RKO (cell line): ENCODE data around the gene COL4A2.

ENCODE experiments used
- DNase-seq: peaks from one replicate; pipeline ENCODE4 v3.0.0-alpha.2; 2016; ENCODE audit warnings: low spot score

COL4A2 gene

GRCh38 chr13:110272227-110272626 is 34.9 kb upstream of the COL4A2 start:
- DNase-seq = no peak

DNA sequence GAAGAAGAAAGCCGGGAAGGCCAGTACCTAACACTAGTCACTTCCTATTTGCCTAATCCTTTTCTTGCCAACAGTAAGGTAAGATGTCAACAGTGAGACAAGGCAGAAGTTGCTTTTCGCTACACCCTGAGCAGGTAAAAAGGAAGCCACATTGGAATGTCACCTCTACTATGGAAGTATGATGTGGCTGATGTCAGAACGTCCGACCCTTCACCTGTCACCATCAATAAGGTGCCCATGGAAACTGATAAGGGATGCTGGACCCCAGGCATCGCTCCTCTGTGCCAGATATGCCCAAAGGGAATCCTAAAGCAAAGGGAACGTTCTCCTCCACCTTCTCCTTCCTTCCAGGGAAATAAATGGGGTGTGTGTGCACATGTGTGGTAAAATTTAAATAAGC is 34.4 kb upstream of the COL4A2 start:
- no peak for DNase-seq

DNA sequence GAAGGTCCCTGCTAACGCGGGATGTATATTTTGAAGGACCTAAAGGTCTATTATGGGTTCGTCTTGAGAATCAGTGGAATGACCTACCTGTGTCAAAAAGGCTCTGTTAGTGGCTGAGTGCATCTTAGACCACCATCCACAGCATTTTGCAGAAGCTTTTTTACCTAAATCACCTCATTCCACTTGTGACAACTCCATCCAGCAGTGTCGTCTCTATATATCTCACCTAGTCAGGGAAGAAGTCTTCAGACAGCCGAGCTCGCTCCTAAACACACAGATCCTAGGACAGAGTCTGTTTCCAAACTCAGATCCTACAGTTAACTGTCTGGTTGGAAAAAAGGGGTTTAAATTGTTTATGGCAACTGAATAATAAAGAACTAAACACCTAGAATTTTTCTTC is 33.8 kb upstream of the COL4A2 start:
- DNase-seq = no peak

GRCh38 chr13:110274687-110275086 is 32.4 kb upstream of the COL4A2 start:
- DNase-seq = no peak

DNA sequence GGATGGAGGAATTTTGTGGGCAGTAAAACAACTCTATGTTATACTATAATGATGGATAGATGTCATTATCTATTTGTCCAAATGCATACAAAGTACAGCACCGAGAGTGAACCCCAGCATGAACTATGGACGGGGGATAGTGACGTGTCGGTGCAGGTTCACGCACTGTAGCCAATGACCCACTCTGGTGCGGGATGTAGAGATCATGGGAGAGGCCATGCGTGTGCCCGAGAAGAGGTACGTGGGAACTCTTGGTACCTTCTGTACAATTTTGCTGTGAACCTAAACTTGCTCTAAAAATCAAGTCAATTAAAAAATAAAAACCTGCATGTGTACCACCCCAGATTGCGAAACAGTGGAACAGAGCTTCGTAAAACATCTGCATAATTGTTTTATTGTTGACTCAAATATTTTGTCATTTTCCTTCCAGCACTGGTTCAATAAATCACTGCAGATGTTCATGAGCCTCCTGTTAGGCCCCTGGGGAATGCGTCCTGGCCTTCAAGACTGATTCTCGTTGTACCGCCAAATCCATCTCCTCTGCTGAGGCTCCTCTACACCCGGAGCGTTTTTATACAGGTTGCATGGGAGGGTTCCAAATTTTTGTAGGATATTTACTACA is 31.0 kb upstream of the COL4A2 start:
- DNase-seq = no peak

GRCh38 chr13:110276553-110276950 is 30.5 kb upstream of the COL4A2 start:
- DNase-seq = no peak

GRCh38 chr13:110277357-110277975 is 29.6 kb upstream of the COL4A2 start:
- no peak for DNase-seq

DNA sequence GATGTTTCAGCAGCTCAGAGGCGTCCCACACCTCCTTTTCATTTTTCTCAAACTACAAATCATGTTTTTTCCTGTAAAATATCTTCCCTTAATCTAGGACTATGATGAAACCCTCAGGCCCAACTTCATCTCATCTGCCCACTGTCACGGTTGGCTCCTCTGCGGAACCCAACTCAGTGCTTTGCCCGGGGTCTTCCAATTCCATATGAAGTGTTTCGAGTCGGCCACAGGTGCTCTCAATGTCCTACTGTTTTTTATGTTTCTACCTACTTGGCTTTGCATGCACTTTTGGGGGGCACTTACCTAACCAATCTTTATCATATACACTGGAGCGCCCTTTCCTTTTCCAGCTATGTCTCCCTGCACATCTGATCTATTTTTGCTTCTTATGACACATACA is 28.2 kb upstream of the COL4A2 start:
- no peak for DNase-seq

DNA sequence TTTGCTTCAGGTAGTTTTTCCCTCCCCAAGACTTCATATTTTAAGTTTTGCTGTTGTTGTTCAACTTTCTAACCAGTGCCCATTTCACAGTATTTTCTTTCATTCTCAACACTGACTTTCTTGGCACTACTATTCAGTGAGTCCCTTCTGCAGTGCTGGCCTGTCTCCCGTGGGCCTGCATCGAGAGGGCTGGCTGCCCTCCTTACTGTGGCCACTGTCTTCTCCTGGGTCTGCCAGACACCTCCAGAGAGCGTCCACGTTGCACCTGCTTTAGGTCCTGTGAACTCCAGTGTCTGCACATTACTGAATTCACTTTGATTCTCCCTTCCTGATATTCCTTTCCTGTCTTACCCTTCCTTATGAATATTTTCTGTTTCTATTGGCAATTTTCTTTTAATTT is 27.4 kb upstream of the COL4A2 start:
- DNase-seq = no peak

DNA sequence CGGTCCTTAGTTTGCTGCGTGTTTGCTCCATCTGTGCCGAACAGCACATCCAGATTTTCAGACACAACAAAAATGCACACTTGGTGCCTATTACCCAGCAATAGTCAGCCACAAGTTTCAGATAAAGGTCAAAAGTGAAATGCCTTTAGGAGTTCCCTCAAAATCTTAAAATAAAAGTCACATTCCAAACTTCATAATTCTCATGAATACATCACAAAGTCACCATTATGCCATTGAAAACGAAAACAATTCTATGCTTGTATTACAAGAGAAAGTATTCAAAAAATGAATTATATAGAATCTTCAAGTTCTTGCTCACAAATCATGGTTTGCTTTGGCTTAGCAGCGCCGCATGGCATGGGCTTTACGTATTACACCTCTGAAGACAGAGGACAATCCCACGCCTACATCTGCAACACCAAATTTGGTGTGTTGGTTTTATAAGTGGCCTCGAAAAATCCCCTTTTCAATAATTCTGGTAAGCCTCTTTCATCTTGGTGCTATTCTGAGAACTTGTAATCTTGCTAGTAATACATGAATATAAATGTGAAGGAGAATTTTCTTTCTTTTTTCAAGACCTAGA is 26.8 kb upstream of the COL4A2 start:
- no peak for DNase-seq

DNA sequence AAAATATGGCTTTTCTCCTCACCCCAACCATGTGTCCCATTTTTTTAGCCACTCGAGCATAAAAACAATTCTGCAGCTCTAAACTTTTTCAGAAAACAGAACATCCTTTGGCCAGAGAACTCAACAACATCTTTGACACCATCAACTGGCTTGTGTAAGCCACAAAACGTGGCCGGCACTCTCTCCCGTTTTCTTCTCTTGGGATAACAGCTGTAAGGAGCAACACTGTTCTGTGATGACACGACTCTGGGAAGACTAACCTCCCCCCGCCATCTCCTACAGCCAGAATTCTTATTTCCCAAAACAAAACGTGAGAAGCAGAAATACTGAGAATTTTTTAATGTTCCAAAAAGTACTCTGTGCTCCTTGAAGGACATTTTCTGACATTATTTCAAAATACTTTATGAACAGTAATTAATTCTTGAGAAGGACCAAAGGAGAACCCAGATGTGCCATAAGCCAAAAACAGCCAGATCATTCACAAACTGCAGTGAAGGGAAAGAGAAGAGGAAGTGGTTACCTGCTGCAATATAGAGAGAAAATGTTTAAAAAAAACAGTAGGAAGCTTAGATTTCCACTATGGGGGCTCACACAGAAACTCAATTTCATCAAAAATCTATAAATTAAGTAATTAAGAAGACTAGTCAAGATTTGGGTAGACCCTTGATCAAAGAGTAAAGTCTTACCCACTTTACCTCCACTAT is 25.9 kb upstream of the COL4A2 start:
- DNase-seq = no peak

DNA sequence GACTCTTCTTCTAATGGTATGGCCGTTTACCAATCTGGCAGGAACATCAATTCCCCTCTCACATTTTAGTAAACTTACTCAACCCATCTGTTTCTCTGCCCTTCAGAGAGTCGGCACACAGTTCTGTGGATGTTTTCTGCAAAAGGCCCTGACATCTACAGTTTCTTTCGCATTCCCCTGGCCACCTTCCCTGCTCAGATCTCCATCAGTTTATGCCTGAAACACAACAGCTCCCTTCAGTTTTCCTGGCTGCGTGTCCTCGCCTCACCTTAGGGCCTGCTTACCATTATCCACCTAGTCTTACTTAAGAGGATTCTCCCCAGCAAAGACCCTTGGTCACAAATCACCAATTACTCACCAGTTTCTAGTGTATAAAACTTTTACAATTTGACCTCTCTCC is 25.3 kb upstream of the COL4A2 start:
- DNase-seq = no peak

- no peak for DNase-seq
Observed at GRCh38 chr13:110282316-110282841, 24.7 kb upstream of the COL4A2 start.

GRCh38 chr13:110283736-110284517 is 23.2 kb upstream of the COL4A2 start:
- no peak for DNase-seq

GRCh38 chr13:110284779-110285484 is 22.2 kb upstream of the COL4A2 start:
- DNase-seq = no peak

GRCh38 chr13:110285991-110286832 is 20.9 kb upstream of the COL4A2 start:
- no peak for DNase-seq

DNA sequence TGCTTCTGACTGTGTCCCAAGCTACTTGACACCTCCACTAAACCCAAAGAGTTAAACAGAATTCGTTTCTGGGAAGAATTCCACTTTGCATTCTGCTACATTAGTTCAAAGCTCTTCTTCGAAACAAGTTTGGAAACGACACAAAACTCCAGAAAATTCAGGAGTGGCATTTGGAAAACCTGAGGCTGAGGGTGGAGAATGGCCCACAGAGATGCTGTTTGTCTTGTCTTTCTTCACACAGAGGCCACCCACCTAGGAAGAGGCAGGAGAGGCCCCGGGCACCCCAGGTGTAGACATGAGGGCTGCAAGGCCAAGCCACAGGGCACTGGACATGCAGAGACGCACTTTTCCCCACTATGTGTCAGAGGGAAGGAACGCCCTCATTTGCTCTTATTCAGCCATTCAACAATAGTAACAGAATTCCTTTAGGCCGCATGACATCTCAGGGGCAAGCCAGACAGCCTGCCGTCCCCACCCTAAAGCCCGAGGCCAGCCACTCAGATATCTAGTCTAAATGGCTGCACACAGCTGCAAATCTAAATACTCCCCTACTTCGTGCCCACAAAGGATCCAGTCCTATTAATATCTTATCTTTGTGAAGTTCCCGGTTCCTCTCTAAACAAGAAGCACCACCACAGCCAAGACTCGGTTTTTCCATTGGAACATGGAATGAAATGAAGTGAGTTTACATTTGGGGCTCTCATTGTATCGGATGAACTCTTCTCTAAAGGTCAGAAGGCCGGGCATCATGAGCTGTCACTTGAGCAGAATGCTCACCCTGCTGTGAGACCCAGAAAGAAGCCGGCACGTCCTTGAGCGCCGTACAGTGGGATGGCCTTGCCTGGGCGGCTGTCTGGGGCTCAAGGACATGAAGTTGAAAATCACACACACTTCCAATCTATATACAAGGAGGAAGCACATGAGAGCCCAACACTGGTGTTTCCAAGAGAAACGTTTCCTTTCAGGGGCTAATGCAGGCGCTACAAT is 20.0 kb upstream of the COL4A2 start:
- DNase-seq = no peak

DNA sequence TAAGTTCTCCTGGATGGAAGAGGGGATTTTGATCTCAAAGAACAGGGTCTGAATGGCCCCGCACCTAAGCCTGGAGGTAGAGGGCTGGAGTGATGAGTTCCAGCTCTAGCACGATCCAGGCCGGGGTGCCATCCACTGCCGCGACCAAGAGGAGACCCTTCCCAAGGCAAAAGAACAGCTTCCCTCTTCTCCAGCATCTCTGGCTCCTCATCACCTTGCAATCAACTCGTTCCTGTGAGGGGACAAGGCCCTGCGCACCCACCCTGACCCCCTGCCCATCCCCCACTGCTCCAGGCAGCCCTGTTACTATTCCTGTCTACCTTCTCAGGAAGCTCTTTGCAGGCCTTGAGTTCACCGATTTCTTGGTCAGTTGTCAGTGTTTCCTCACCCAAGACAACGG is 17.9 kb upstream of the COL4A2 start:
- DNase-seq = no peak

- DNase-seq = no peak
Observed at GRCh38 chr13:110289661-110290060, 17.4 kb upstream of the COL4A2 start.
